Measurements from ENCODE around the gene NDUFA9. TPM values are rescaled to one million over a fixed set of nuclear protein-coding genes. Genes with fewer than 3 reads are reported as not detected.

NDUFA9 gene
- total RNA-seq, 2 donors from 2014 or later: 21.8 to 38.8 TPM

DNA sequence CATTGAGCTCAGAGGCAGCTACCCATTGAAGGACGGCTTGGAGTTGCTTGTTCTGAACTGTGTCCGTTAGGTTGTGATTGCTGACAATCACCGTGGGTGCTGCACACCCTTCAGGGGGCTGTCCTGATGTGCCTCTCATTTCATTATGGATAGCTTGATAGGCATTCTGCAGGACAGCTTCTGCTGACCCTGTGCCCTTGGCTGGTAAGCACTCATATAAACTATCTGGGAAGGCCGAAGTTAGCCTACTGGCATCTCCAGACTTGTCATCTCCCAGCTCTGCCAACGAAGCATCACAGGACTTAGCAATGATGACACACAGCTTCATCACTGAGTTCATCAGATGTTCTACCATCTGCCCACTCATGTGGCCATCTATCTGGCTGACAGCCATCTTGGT, 22.4 kb upstream of the NDUFA9 start:
- Histone ChIP-seq H3K4me1 (replicated peaks) (no peaks in the 10 kb centered on the region), H3K27me3 (replicated peaks; ENCODE audit: insufficient read depth) (no peaks in the 10 kb centered on the region), H3K27ac (no peak overlapping the region), H3K4me3 (no peak overlapping the region), H3K9me3 (no peaks in the 10 kb centered on the region), H3K36me3 (no peaks in the 10 kb centered on the region)
- TF ChIP-seq, protein P1, sequence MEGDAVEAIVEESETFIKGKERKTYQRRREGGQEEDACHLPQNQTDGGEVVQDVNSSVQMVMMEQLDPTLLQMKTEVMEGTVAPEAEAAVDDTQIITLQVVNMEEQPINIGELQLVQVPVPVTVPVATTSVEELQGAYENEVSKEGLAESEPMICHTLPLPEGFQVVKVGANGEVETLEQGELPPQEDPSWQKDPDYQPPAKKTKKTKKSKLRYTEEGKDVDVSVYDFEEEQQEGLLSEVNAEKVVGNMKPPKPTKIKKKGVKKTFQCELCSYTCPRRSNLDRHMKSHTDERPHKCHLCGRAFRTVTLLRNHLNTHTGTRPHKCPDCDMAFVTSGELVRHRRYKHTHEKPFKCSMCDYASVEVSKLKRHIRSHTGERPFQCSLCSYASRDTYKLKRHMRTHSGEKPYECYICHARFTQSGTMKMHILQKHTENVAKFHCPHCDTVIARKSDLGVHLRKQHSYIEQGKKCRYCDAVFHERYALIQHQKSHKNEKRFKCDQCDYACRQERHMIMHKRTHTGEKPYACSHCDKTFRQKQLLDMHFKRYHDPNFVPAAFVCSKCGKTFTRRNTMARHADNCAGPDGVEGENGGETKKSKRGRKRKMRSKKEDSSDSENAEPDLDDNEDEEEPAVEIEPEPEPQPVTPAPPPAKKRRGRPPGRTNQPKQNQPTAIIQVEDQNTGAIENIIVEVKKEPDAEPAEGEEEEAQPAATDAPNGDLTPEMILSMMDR (IDR thresholded peaks at IDR 0.05): no peak
- TF ChIP-seq POLR2A (IDR thresholded peaks at IDR 0.05) (no peak), POLR2AphosphoS5 (IDR thresholded peaks at IDR 0.05) (no peak)
- 88% methylated on average over 5 of the region's 5 CpGs for WGBS
- intact Hi-C loops (cut with DNase I): no loop called here
- DNase-seq (ENCODE audit: low spot score): no peak

GRCh38 chr12:4628406-4628805, 20.5 kb upstream of the NDUFA9 start:
- 93% methylated on average over 10 of the region's 10 CpGs for WGBS
- intact Hi-C loops (cut with DNase I): no loop called here
- no peaks in the 10 kb centered on the region for H3K27me3 ChIP-seq (replicated peaks; ENCODE audit: insufficient read depth)
- H3K4me3 ChIP-seq: no peak overlapping the region
- H3K9me3 ChIP-seq: no peaks in the 10 kb centered on the region
- H3K27ac ChIP-seq: no peak overlapping the region
- H3K4me1 ChIP-seq (replicated peaks): no peaks in the 10 kb centered on the region
- DNase-seq (ENCODE audit: low spot score): no peak
- TF ChIP-seq POLR2A (IDR thresholded peaks at IDR 0.05): no peak
- no peak for TF ChIP-seq POLR2AphosphoS5 (IDR thresholded peaks at IDR 0.05)
- TF ChIP-seq, protein P1 (IDR thresholded peaks at IDR 0.05): no peak
- no peaks in the 10 kb centered on the region for H3K36me3 ChIP-seq

DNA sequence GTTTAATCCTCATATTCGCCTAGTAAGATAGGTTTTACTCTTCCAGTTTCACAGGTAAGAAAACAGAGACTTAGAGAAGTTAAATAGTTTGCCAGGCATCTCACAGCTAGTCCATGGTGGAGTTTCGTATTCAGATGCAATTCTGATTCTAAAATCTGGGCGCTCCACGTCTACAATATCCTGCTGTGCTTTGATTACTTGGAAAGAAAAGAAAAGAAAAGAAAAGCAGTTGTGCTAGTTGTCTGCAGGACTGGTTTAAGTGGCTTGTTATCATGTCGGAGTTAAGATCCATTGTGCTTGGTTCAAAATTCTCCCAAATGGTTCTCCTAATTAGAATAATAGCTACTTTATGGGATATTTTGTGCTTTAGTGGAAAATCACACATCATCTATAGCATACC, 18.7 kb upstream of the NDUFA9 start:
- intact Hi-C loops (cut with DNase I): no loop called here
- no peak for TF ChIP-seq POLR2AphosphoS5 (IDR thresholded peaks at IDR 0.05)
- no peaks in the 10 kb centered on the region for H3K9me3 ChIP-seq
- H3K27me3 ChIP-seq (replicated peaks; ENCODE audit: insufficient read depth): no peaks in the 10 kb centered on the region
- DNase-seq (ENCODE audit: low spot score): no peak
- H3K36me3 ChIP-seq: no peaks in the 10 kb centered on the region
- H3K27ac ChIP-seq: no peak overlapping the region
- H3K4me1 ChIP-seq (replicated peaks): no peaks in the 10 kb centered on the region
- WGBS: 42% methylated on average over 5 of the region's 5 CpGs
- H3K4me3 ChIP-seq: no peak overlapping the region

- no peak for DNase-seq (ENCODE audit: low spot score)
- Histone ChIP-seq H3K4me1 (replicated peaks) (no peaks in the 10 kb centered on the region), H3K36me3 (no peaks in the 10 kb centered on the region), H3K4me3 (no peak overlapping the region), H3K27ac (no peak overlapping the region), H3K9me3 (no peaks in the 10 kb centered on the region), H3K27me3 (replicated peaks; ENCODE audit: insufficient read depth) (no peaks in the 10 kb centered on the region)
- TF ChIP-seq, protein P1 (IDR thresholded peaks at IDR 0.05): no peak
- TF ChIP-seq POLR2A (IDR thresholded peaks at IDR 0.05) (no peak), POLR2AphosphoS5 (IDR thresholded peaks at IDR 0.05) (no peak)
- 80% methylated on average over 6 of the region's 6 CpGs for WGBS
- intact Hi-C loops (cut with DNase I): loop anchor here (10.0 kb wide), 1 partner anchor 109 kb away; the partner anchor contains the start of gene RAD51AP1
Measured at GRCh38 chr12:4643747-4644146, 5.2 kb upstream of the NDUFA9 start.

- intact Hi-C loops (cut with DNase I): loop anchor here (5.0 to 10.0 kb wide), 2 partner anchors 33 to 110 kb away; partner anchors contain the start of gene RAD51AP1
- no peaks in the 10 kb centered on the region for H3K4me1 ChIP-seq (replicated peaks)
- H3K4me3 ChIP-seq: no peak overlapping the region
- H3K9me3 ChIP-seq: no peaks in the 10 kb centered on the region
- no peaks in the 10 kb centered on the region for H3K36me3 ChIP-seq
- TF ChIP-seq POLR2A (IDR thresholded peaks at IDR 0.05) (no peak), POLR2AphosphoS5 (IDR thresholded peaks at IDR 0.05) (no peak)
- TF ChIP-seq, protein P1 (IDR thresholded peaks at IDR 0.05): no peak
- H3K27ac ChIP-seq: no peak overlapping the region
- H3K27me3 ChIP-seq (replicated peaks; ENCODE audit: insufficient read depth): no peaks in the 10 kb centered on the region
- 100% methylated on average over 1 of the region's 1 CpG for WGBS
- no peak for DNase-seq (ENCODE audit: low spot score)
Measured at GRCh38 chr12:4645023-4645422, 3.9 kb upstream of the NDUFA9 start.

All from prostate gland (tissue), 2 donors.